Stimulated activated CD8-positive, alpha-beta memory T cell treated with anti-CD3 and anti-CD28 coated beads, Interleukin-7, amount 100 ng/mL, for 24 hours (primary cell): Measurements from ENCODE around the gene NRIP3.

Experiments used
- DNase-seq: peaks from one replicate; pipeline ENCODE4 v3.0.0-alpha.2; 2020; ENCODE audit warnings: low read depth

The NRIP3 gene

GRCh38 chr11:9003573-9004182 is at the start of gene NRIP3:
Gene NRIP3 (minus strand): TSS chr11:9004001. CDS start chr11:9003935, 66 bp downstream.
- DNase-seq: peak; percentile 35

- DNase-seq: no peak
These were observed 48.5 kb upstream of the NRIP3 start for GRCh38 chr11:9052316-9052715.

- DNase-seq: no peak
These were observed 46.2 kb upstream of the NRIP3 start for GRCh38 chr11:9049959-9050358.

GRCh38 chr11:9047964-9048523 is 44.2 kb upstream of the NRIP3 start:
- DNase-seq: no peak

GRCh38 chr11:9046481-9046880 is 42.7 kb upstream of the NRIP3 start:
- no peak for DNase-seq

GRCh38 chr11:9042488-9042887 is 38.7 kb upstream of the NRIP3 start:
- no peak for DNase-seq

GRCh38 chr11:9041747-9042146 is 37.9 kb upstream of the NRIP3 start:
- DNase-seq: no peak

- no peak for DNase-seq
These were observed 36.6 kb upstream of the NRIP3 start for GRCh38 chr11:9040410-9040809.

- DNase-seq: no peak
These were observed 36.1 kb upstream of the NRIP3 start for GRCh38 chr11:9039863-9040262.

- DNase-seq: no peak
These were observed 35.4 kb upstream of the NRIP3 start for GRCh38 chr11:9039198-9039597.

- DNase-seq: no peak
These were observed 34.7 kb upstream of the NRIP3 start for GRCh38 chr11:9038541-9038940.

GRCh38 chr11:9037963-9038362 is 34.2 kb upstream of the NRIP3 start:
- no peak for DNase-seq

GRCh38 chr11:9037046-9037780 is 33.4 kb upstream of the NRIP3 start:
- DNase-seq: no peak

GRCh38 chr11:9030601-9031000 is 26.8 kb upstream of the NRIP3 start:
- no peak for DNase-seq

- no peak for DNase-seq
These were observed 25.6 kb upstream of the NRIP3 start for GRCh38 chr11:9029422-9029821.

- no peak for DNase-seq
These were observed 24.8 kb upstream of the NRIP3 start for GRCh38 chr11:9028581-9028980.

GRCh38 chr11:9025101-9025850 is 21.5 kb upstream of the NRIP3 start:
- DNase-seq: no peak

- no peak for DNase-seq
These were observed 19.3 kb upstream of the NRIP3 start for GRCh38 chr11:9022961-9023680.

GRCh38 chr11:9020916-9021315 is 17.1 kb upstream of the NRIP3 start:
- no peak for DNase-seq

GRCh38 chr11:9019861-9020260 is 16.1 kb upstream of the NRIP3 start:
- no peak for DNase-seq

GRCh38 chr11:9017773-9018172 is 14.0 kb upstream of the NRIP3 start:
- no peak for DNase-seq
